CD4-positive, alpha-beta T cell treated with Interleukin-6 at 100 ng/mL for 8 hours (primary cell): Measurements from ENCODE around the gene OR4D1.
"Not testable (repeated sequence)": the region's sequence is repeated elsewhere in the genome, so short reads cannot be mapped to it uniquely, and the experiment has no call there.

Source experiments
- DNase-seq: peaks from one replicate; pipeline ENCODE4 v3.0.0-alpha.2; 2020; ENCODE audit warnings: mixed read lengths, low spot score

The OR4D1 gene

DNA sequence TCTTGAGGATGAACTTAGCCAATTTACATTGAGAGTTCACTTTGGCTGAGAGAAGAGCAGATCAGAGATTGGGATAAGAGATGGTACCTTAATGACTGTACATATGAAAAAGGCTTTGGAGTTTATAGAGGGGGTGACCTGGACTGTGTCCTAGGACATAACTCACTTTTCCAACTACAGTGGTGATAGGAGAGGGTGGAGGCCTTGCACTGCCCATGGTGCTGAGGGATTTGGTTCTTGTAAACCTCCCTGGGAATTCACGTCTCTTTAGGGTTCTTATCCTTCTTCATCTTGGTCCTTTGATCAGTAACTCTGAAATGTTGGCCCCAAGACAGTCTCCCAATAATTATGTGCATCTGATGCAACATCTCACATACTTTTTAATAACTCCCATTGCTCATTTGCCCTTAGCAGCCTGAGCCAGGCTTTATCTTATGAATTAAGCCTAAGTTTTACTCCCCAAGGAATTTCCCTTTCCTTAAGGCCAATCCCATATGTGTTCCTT lies at the start of gene OR4D1:
TSS of gene OR4D1 (plus strand) at position 455 of the 505 bp plus-strand sequence. CDS start 6,770 bp downstream, outside the sequence.
- DNase-seq = no peak

DNA sequence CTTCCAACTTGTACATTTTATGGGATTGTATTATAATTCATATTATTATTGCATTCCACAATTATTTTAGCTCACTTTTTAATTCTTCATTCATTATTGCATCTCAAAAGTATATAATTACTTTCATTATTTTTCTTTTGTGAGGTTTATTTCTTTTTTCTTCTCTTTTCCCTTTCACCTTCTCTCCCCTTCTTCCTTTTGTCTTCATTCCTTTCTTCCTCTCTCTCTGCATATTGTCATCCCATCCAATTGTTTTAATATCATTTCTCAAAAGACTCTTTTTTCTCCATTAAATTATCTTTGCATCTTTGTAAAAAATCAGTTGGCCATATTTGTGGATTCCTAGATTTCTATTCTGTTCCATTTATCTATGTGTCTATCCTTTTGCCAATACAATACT lies 47.7 kb upstream of the OR4D1 start:
- DNase-seq = no peak

DNA sequence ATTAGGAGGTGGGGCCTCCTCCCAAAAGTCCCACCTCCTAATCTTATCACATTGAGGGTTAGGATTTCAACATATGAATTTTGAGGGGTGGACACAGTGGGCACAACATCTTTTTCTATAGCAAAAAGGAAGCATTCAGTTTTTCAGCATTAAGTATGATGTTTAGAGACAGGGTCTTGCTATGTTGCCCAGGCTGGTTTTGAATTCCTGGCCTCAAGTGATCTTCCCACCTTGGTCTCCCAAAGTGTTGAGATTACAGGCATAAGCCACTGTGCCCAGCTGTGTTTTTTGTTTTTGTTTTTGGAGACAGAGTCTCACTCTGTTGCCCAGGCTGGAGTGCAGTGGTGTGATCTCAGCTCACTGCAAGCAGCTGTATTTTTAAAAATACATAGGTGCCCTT lies 46.3 kb upstream of the OR4D1 start:
- not testable (repeated sequence) for DNase-seq

DNA sequence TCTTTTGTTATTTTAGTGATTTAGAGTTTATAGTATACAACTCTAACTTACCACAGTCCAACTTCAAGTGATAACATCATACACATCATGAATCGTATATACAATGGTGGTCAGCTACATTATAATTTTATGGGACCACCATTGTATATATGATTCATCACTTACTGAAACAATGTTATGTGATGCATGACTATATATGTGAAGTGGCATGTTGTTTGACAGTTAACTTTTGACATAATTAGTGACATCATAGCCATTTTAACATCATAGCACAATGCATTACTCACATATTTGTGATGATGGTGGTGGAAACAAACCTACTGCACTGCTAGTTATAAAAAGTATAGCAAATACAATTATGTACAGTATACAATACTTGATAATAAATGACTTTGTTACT lies 43.1 kb upstream of the OR4D1 start:
- no peak for DNase-seq

DNA sequence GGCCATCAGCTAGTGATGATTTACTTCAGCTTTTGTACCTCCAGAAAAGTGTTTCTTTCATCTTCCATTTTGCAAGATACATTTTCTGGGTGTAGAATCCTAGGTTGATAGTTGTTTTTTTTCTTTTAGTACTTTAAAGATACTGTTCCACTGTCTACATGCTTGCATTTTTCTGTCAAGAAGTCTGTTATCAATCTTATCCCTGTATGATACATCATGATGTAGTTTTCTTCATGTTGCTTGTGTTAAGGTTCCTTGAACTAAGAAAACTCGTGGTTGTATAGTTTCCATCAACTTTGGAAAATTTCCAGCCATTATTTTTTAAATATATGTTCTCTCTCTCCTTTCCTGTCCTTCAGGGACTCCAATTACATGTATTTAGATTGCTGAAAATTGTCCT lies 40.9 kb upstream of the OR4D1 start:
- DNase-seq = no peak

DNA sequence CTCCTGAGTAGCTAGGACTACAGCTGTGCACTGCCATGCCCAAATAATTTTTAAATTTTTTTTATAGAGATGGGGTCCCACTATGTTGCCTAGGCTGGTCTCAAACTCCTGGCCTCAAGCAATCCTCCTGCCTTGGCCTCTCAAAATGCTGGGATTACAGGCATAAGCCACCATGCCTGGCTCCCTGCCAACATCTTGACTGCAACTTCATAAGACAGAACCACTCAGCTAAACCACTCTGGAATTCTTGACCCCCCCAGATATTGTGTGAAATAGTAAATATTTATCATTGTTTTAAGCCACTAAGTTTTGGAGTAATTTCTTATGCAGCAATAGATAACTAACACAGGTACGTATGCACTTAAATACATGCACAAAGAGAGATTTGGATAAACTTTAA lies 39.0 kb upstream of the OR4D1 start:
- no peak for DNase-seq

DNA sequence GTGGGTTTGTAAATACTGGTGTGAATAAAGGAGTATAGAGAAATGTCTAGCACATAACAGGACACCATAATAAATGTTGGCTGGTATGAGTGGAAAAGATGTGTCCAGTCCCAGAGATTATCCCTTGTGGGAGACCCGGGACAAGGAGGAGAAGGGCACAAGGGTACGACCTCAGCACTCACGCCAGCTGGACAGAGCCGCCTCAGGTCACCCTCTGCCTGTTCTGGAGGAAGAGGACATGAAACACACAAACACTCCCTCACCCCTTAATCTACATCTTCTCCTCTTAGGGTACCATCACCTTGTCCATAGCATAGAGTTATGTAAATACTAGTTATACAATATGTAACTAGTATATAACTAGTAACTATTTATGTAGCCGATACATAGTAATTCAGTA lies 38.2 kb upstream of the OR4D1 start:
- no peak for DNase-seq

DNA sequence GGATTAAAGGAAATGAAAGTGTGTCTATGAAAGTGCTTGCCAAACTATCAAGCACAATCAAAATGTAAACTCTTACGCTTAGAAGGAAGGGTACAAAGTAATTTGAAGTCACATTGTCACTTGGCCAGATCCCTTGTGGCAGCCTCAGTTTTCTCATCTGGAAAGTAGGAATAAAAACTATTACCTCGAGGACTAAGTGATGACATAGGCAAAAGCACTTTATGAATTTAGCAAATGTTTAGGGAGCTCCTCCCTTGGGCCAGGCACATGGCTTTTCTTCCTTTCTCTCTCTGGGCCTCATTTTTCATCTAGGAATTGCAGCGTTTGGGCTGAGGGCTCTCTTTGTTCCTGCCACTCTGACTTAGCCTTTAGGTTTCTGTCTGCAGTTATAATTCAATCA lies 36.5 kb upstream of the OR4D1 start:
- DNase-seq = no peak

DNA sequence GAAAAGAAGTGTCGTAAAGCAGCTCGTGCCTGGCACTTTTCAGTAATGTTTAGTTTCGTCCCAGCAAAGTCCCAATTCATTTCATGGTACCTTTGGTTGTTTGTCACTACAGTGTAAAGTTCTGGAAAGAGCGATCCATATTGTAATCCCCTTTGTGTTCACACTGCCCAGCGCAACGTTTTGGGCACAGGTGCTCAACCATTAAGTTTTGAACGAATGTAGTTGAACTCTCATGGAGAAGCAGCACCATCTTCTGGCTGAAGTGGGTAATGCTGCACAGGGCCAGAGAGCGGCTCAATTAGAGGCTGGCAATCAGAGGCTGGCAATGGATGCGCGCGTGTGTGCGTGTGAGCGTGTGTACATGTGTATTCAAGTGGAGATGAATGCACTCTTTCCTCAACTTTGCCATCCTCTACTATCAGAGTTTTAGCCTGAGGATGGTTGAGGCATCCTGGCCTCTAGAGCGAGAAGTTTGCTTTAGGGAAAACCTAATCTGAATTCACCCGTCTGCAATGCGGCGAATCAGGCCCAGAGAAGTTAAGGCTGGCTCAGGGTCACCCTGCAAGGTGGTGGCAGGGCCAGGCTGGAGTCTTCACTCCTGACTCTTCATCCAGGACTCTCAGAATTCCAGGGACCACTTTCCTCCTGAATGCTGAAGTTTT lies 35.1 kb upstream of the OR4D1 start:
- DNase-seq = peak; percentile 77

DNA sequence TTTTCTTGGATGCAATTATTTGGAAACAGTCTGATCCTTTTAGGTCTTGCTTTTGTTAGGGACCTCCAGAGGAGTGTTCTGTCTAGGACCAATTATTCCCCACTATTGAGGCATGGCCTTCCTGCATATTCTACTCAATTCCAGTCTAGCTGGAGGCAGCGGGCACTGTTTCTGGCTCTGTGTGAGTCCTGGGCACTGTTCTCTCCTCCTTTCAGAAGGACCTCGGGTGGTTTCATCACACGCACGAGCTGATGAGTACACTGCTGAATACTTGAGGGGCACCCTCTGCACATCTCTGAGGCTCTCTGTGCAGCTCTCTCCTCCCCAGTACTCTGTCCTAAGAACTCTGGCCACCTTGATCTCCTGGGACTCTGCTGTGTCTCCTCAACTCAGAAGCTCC lies 34.2 kb upstream of the OR4D1 start:
- DNase-seq = no peak

DNA sequence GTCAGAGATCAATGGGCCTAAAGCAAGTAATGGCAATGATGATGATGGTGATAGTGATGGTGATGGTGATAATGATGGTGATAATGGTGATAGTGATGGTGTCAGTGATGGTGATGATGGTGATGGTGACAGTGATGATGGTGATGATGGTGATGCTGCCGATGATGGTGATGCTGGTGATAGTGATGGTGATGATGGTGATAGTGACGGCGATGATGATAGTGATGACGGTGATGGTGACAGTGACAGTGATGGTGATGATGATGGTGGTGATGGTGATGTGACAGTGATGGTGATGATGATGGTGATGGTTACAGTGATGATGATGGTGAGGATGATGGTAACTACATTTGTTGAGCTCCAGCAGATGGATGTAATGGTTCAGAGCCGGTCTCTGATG lies 30.8 kb upstream of the OR4D1 start:
- DNase-seq = no peak

DNA sequence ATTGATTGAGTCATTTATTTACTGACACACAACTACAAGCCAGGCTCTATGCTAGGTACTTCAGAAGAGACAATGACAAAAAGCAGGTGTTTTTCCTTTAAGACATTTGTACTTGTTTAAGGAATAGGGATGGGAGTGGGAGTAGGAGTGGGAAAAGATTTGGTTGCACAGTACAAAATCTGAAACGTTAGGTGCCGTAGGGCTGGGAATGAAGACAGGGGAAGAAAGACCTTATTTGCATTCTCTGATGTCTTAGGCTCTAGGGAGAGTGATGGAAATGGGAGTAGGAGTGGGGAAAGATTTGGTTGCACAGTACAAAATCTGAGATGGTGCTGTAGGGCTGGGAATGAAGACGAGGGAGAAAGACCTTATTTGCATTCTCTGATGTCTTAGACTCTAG lies 28.7 kb upstream of the OR4D1 start:
- DNase-seq = no peak

DNA sequence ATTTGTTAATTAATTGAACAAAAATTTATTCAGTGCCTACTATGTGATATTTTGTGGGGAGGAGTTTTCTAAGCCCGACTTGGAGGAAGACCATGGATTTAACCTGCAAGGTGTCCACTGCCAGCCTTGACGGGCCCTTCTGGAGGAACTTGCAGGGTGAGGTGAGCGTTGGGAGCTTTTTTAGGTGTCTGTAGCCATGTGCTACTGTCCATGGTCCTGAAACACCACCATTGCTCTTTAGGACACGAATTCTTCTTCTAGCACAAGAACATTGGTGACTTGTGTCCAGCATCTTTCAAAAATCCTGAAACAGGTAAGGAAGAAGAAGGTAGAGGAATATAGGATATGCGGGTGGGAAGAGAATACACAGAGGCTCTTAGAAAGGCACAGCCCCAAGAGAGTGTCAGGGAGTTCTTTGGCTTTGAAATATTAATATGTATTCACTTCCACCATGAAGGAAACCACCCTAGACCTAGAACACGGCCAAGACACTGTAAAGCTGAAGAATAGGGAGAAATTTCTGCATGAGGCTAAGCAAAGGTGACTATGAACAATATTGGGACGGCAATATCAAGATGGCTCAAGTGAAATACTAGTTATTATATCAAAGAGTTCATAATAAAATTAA lies 27.9 kb upstream of the OR4D1 start:
- DNase-seq = peak; percentile 41

DNA sequence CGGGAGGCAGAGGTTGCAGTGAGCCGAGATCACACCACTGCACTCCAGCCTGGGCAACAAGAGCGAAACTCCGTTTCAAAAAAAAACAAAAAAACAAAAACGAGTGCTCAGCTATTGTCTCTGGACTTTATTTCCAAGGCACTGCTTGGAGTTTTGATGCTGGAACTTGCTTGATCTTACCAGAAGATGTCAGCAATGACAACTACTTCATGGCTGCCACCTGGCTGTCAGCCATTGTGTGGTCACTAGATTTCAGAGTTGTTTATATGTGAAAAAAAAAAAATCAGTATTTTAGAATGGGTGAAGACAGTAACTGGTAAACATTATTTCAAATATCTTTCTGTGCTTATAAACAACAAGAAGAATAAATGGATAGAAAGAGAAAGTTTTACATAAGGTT lies 26.3 kb upstream of the OR4D1 start:
- peak; percentile 60 for DNase-seq

DNA sequence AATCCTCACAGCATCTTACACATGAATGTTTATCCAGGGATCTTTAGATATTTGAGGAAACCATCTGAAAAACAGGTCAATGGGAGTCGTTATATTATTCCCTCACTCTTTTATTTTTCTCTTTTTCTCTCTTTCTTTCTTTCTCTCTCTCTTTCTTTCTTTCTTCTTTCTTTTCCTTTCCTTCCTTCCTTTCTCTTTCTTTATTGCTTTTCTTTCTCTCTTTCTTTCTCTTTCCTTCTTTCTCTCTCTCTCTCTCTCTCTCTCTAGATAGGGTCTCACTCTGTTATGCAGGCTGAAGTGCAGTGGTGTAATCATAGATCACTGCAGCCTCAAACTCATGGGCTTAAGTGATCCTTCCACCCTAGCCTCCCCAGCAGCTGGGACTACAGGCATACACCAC lies 20.3 kb upstream of the OR4D1 start:
- no peak for DNase-seq

DNA sequence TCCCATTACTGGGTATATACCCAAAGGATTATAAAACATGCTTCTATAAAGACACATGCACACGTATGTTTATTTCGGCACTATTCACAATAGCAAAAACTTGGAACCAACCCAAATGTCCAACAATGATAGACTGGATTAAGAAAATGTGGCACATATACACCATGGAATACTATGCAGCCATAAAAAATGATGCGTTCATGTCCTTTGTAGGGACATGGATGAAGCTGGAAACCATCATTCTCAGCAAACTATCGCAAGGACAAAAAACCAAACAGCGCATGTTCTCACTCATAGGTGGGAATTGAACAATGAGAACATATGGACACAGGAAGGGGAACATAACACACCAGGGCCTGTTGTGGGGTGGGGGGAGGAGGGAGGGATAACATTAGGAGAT lies 15.5 kb upstream of the OR4D1 start:
- not testable (repeated sequence) for DNase-seq

DNA sequence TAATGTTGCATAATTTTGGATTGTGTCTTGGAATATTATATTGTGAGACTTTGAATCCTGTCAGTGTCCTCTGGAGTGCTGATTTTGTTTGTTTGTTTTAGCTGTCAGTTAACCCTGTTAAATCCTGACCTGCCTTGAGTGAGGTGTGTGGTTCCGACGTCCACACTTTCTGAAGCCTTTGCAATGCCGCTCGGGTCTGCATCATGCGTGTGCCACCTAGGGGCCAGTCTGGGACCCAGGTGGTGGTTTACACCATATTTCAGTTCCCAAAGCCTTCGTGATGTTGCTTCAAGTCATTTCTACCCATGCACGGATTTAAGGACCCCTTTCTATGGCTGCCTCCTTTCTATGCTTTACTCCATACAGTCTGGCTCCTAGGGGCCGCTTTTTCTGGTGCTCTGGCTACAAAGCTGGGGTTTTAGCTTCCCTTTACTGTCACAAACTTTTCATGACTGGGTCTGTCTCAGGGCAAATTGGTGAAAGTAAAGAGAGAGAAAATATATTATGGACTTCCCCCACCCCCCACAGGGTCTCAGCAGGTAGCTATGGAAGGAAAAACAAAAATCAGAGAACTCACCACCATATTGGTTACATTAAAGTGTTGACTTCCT lies 11.4 kb upstream of the OR4D1 start:
- DNase-seq = no peak

DNA sequence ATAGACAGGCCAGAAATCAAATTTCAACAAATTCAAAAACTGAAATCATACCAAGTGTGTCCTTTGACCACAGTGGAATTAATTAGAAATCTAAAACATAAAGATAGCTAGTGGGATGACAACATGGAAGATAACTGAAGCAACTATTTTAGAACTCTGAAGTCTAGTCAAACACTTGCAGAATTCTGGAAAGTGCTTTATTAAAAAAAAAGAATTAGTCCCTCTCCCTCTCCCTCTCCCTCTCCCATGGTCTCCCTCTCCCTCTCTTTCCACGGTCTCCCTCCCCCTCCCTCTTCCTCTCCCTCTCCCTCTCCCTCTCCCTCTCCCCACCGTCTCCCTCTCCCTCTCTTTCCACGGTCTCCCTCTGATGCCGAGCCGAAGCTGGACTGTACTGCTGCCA lies 6.7 kb upstream of the OR4D1 start:
- no peak for DNase-seq

DNA sequence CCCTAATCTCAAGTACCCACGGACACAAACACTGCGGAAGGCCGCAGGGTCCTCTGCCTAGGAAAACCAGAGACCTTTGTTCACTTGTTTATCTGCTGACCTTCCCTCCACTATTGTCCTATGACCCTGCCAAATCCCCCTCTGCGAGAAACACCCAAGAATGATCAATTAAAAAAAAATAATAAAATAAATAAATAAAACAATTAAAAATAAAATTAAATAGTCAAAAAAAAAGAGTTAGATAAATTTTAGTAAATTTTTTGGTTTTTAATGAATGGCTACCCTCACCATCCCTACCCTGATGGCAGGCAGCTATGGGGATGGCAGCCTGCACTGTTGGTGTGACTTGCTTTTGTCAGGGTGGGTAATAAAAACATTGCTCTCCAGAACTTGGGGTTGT lies 4.8 kb upstream of the OR4D1 start:
- DNase-seq = not testable (repeated sequence)

DNA sequence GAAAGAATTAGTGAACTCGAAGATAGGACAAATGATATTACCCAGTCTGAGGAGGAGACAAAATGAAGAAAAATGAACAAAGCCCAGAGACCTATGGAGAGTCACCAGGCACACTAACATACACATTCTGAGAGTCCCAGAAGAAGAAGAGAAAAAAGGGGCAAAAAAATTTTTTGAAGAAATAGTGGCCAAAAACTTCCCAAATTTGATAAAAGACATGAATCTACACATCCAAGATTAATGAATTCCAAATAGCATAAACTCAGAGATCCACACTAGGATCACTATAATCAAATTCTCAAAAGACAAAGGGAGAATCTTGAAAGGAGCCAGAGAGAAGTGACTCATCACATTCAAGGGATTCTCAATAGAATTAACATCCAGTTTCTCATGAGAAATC lies 3.4 kb upstream of the OR4D1 start:
- no peak for DNase-seq

DNA sequence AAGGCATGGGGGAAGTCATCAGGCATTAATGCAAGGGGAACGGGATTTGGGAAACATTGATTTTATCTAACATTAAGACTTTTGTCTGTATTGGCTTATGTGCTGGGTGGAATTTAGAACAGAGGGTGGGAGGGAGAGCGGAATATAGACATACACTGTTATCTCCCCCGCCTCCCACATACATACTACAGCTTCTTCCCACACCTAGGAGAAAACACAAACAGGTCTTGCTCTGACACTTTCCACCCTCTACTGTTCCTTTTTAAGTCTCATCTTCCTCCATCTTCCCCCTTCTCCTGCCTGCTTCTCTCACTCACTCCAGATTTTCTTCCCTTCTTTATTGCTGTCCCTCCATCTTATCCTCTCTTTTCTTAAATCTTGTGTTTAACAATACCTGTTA lies 425 bp downstream of the OR4D1 start:
- no peak for DNase-seq

DNA sequence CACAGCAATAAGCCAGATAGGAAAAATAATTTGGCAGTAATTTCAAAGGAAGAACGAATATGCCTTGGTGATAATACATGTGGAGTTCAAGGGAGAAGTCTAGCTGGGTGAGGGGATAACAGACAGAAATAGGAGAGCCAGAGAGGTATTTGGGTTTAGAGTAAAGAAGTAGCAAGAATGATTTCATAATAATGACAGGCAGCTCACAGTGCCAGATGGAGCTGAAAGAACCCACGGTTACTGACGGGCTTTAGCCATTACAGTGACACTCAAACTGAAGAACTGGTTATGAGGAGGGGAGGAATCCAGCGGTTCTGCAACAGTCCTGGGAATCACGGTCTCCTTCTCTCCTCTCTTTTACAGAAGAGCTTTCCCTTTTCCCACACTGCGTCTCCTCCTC lies 2.2 kb downstream of the OR4D1 start:
- no peak for DNase-seq

DNA sequence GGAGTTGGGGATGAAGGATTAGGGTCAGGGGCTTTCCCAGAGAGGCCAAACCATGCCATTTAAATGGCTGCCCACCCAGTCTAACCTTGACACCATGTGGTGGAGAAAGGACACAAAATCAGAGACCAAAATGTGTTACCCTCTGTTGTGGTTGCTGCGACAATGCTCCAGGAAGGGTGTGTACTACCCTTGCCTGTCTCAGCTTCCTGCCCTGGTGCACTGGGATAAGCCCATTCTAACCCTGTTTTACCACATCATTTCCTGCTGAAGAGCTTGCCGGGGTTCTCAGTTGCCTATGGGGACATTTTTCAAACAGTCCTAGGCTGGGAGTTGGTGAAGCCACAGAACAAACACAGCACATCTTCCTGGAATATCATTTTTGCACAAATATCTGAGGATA lies 4.9 kb downstream of the OR4D1 start:
- peak; percentile 83 for DNase-seq

DNA sequence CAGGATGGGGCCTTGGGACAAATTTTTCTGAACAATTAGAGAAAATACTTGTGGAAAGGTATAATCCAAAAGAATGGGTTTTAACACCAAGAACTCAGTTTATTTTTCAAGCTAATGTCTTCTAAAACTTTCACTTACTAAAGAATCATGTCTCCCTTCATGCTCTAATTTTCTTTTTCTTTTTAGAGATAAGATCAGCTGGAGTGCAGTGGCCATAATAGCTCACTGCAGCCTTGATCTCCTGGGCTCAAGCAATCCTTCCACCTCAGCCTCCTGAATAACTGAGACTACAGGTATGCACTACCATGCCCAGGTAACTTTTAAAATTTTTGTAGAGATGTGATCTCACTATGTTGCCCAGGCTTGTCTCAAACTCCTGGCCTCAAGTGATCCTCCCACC lies 5.5 kb downstream of the OR4D1 start:
- no peak for DNase-seq
